Mucosa of stomach (tissue), 1 donor: Measurements from ENCODE around the gene ADAMTS6.

Experiments
- H3K27me3 ChIP-seq: one replicate; pipeline ENCODE4 v1.7.0; 2013; ENCODE audit warnings: mild to moderate bottlenecking, low read length; ENCODE audit not compliant: control insufficient read depth, insufficient read depth
- H3K36me3 ChIP-seq: one replicate; pipeline ENCODE4 v1.7.0; 2013; ENCODE audit warnings: low read length; ENCODE audit not compliant: control insufficient read depth, insufficient read depth
- H3K4me1 ChIP-seq: one replicate; pipeline ENCODE4 v1.7.0; 2013; ENCODE audit warnings: mild to moderate bottlenecking, low read length; ENCODE audit not compliant: control insufficient read depth, insufficient read depth
- H3K4me3 ChIP-seq: one replicate; pipeline ENCODE4 v1.7.0; 2013; ENCODE audit warnings: low read length
- H3K9ac ChIP-seq: one replicate; pipeline ENCODE4 v1.7.0; 2013; ENCODE audit warnings: mild to moderate bottlenecking, low read length, moderate library complexity
- H3K9me3 ChIP-seq: one replicate; pipeline ENCODE4 v1.7.0; 2013; ENCODE audit warnings: mild to moderate bottlenecking, low read length, moderate library complexity; ENCODE audit not compliant: control insufficient read depth
- donor health status: Pancreatic carcinoma.

Gene ADAMTS6

DNA sequence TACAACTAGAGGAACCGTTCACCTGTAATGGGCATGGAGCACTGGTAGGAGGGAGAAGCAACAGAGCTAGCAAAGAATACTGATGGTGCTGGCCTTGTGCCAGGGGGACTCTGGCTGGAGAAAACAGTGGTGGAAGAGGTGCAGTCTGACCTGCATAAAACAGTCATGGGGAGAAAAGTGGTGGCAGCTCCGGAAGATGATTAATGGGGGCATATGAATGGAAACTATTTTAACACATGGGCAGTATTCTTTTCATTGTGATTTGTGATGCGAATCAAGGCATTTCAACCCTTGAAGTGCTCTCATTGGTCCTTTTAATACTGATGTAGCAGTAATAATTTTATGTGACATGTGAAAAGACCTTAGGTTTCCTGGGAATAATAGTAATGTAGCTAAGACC, 219.6 kb downstream of the ADAMTS6 start:
- Histone ChIP-seq H3K9ac (no peak overlapping the region), H3K4me1 (no peaks in the 10 kb centered on the region), H3K27me3 (no peaks in the 10 kb centered on the region), H3K9me3 (no peaks in the 10 kb centered on the region), H3K4me3 (no peak overlapping the region), H3K36me3 (no peaks in the 10 kb centered on the region)

DNA sequence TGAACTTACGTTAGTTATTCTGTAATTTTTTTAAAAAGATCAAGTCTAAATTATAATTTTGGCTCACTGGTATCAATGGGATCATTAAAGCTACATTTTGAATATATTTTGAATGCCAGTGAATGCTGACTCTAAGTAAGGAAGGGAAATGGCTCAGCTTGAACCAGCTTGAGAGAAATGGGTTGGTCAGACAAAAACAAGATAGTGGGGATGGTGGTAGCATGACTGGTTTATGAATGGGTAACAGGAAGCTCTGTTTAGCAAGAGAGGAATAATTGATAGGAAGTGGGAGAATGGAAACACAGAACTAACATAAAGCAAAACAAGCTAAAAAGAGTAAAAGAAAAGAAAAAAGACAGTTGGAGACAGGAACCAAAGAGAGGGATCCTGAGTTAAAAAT, 220.2 kb downstream of the ADAMTS6 start:
- Histone ChIP-seq H3K36me3 (no peaks in the 10 kb centered on the region), H3K27me3 (no peaks in the 10 kb centered on the region), H3K9me3 (no peaks in the 10 kb centered on the region), H3K4me3 (no peak overlapping the region), H3K4me1 (no peaks in the 10 kb centered on the region), H3K9ac (no peak overlapping the region)

DNA sequence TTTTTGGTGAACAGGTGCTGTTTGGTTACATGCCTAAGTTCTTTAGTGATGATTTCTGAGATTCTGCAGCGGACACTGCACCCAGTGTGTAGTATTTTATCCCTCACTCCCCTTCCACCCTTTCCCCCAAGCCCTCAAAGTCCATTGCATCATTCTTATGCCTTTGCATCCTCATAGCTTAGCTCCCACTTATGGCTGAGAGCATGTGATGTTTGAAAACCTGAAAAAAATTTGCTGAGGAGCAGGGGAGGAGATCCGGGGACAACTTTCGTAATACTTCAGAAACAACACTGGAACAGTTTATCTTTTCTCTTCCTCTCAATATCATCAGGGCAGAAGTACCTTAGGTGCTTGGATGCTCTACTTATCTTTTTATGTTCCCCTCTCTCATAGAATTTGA, 226.4 kb downstream of the ADAMTS6 start:
- Histone ChIP-seq H3K27me3 (no peaks in the 10 kb centered on the region), H3K9me3 (no peaks in the 10 kb centered on the region), H3K36me3 (no peaks in the 10 kb centered on the region), H3K4me3 (no peak overlapping the region), H3K4me1 (no peaks in the 10 kb centered on the region), H3K9ac (no peak overlapping the region)

DNA sequence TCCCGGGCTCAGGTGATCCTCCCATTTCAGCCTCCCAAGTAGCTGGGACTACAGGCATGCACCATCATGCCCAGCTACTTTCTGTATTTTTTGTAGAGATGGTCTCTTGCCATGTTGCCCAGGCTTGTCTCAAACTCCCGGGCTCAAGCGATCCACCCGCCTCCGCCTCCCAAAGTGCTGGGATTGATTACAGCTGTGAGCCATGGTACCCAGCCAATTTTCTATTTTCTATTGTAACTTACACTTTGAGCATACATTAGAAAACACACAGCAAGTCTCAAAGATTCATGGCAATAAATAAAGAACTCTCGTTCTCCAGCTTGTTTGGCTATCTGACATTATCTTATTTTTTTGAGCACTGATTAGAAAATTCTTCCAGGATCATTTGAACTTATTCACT, 228.7 kb downstream of the ADAMTS6 start:
- Histone ChIP-seq H3K9me3 (no peaks in the 10 kb centered on the region), H3K27me3 (no peaks in the 10 kb centered on the region), H3K4me3 (no peak overlapping the region), H3K4me1 (no peaks in the 10 kb centered on the region), H3K9ac (no peak overlapping the region), H3K36me3 (no peaks in the 10 kb centered on the region)

DNA sequence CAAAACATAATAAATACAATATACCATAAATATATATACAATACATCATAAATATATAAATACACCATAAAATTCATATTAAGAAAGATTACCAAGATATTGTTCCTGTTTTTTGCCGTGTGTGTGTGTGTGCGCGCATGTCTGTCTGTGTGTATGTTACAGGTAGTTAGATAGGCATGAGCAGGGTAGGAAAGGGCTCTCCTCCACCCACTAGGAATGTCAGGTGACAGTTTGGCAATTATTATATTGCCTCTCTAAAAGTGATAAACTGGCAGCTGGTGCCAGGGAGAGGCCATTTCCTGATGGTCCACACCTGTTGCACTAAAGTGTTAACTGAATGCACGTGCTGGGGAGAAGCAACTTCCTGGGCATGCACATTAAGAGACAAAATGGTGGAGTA, 232.8 kb downstream of the ADAMTS6 start:
- Histone ChIP-seq H3K9me3 (no peaks in the 10 kb centered on the region), H3K27me3 (no peaks in the 10 kb centered on the region), H3K9ac (no peak overlapping the region), H3K4me3 (no peak overlapping the region), H3K4me1 (no peaks in the 10 kb centered on the region), H3K36me3 (no peaks in the 10 kb centered on the region)

DNA sequence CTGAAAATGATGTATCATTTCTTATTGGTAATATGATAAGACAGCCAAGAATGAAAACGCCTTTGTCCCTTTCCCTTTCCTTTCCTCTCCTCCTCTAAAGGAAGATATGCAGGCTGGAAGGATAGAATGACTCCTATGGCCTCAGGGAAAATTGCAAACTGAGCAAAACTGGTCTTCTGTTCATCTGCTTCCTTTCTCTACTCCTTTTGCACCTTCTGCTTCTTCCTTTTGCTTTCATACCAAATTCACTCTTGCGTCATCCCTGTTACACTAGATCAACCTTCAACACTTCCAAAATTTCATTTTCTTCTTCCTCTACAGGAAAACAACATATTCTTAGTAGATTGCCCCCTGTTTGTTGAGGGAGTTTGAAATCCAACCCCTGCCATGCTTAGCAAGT, 234.1 kb downstream of the ADAMTS6 start:
- Histone ChIP-seq H3K27me3 (no peaks in the 10 kb centered on the region), H3K9ac (no peak overlapping the region), H3K36me3 (no peaks in the 10 kb centered on the region), H3K9me3 (no peaks in the 10 kb centered on the region), H3K4me1 (no peaks in the 10 kb centered on the region), H3K4me3 (no peak overlapping the region)

DNA sequence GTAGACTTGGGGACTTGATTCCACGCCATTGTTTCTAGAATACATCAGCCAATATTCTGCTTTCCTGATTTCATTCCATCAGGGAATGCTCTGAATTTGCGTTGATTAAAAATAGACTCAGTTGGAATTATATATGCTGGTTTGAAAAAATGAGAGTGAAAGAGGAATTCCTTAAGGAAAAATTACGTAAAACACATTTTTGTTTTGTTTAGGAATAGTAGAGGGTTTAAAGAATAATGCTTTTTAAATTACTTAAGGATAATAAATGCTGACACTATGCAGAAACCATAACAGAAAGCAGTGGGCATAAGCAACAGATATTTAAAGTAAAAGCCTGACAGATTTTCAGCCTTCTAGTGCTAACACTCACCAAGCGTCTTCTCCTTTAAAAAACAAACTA, 235.0 kb downstream of the ADAMTS6 start:
- H3K27me3 ChIP-seq, result no peaks in the 10 kb centered on the region
- no peaks in the 10 kb centered on the region for H3K9me3 ChIP-seq
- no peak overlapping the region for H3K4me3 ChIP-seq
- H3K36me3 ChIP-seq, result no peaks in the 10 kb centered on the region
- H3K4me1 ChIP-seq, result no peaks in the 10 kb centered on the region
- H3K9ac ChIP-seq, result no peak overlapping the region

DNA sequence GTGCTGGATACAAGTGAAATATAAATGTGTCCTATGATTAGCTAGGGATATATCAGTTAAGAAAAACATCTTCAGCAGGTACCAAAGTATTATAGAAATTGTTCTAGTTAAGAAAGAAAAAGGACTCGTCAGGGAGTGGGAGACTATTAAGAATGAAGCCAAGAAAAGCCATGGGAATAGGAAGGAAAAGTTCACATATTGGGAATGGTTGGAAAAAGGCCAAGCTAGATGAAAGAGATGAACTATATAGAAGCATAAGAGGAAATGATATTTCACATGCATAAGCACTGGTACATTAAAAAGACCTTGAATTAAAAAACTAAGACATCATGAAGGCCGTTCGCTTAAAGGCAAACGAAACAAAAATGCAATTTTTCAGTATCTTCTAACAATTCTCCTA, 237.7 kb downstream of the ADAMTS6 start:
- Histone ChIP-seq H3K9me3 (no peaks in the 10 kb centered on the region), H3K4me3 (no peak overlapping the region), H3K4me1 (no peaks in the 10 kb centered on the region), H3K9ac (no peak overlapping the region), H3K27me3 (no peaks in the 10 kb centered on the region), H3K36me3 (no peaks in the 10 kb centered on the region)

DNA sequence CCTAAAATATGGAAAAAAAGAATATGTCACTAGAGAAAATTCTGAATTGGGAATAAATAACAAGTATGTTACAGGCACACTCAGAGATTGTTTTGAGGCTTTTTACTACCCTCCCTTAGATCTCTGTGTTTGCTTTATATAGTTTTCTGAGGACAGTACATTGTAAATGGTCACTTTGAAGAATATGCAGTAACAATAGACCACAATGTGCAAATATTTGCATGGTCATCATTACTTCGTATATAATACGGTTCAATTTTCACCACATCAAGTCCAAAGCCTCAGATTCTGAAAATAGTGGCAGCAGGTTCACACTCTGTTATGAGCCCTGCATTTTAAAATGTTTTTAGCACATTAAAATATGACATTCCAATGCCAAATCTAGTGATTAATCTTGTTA, 238.6 kb downstream of the ADAMTS6 start:
- Histone ChIP-seq H3K9me3 (no peaks in the 10 kb centered on the region), H3K4me3 (no peak overlapping the region), H3K4me1 (no peaks in the 10 kb centered on the region), H3K27me3 (no peaks in the 10 kb centered on the region), H3K36me3 (no peaks in the 10 kb centered on the region), H3K9ac (no peak overlapping the region)

DNA sequence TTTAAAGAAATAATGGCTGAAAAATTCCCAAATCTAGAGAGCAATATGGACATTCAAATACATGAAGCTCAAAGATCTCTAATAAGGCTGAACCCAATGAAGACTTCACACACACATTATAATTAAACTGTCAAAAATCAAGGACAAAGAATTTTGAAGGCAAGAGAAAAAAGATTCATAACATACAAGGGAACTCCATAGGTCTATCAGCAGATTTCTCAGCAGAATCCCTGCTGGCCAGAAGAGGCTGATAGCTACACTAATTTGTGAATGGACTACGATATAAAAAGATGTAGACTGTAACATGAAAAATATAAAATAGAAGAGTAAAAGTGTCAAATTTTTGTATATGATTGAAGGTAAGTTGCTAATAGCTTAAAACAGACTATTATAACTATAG, 251.9 kb downstream of the ADAMTS6 start:
- no peaks in the 10 kb centered on the region for H3K9me3 ChIP-seq
- H3K9ac ChIP-seq, result no peak overlapping the region
- H3K4me1 ChIP-seq, result no peaks in the 10 kb centered on the region
- H3K27me3 ChIP-seq, result no peaks in the 10 kb centered on the region
- no peak overlapping the region for H3K4me3 ChIP-seq
- H3K36me3 ChIP-seq, result no peaks in the 10 kb centered on the region

DNA sequence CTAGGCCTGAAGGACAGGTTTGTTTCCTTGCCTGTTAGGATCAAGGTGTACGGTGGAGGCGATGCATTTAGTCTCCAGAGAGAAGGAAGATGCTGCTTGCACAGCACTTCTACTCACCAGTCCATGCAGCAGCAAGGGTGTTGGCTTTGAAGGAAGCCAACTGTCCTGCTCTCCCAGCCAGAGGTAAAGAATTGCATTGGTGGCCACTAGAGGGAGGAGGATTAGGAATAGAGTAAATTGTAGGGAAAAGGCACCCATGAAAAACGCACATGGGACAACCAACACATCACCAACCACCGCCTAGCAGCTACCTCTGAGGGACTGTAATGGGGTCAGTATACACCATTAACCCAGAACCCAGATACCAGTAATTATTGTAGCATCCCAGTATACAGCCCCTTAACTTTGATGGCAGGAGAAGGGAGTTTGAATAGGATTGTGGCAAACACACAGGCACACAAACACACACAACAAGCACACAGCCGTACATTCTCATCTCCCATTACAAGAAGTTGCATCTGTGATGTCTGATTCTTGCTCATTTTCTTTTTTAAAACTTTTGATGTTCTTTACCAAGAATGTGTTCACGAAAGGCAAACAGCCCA, 267.7 kb downstream of the ADAMTS6 start:
- no peaks in the 10 kb centered on the region for H3K27me3 ChIP-seq
- H3K9me3 ChIP-seq, result no peaks in the 10 kb centered on the region
- no peak overlapping the region for H3K9ac ChIP-seq
- H3K36me3 ChIP-seq, result no peaks in the 10 kb centered on the region
- H3K4me1 ChIP-seq, result no peaks in the 10 kb centered on the region
- H3K4me3 ChIP-seq, result no peak overlapping the region

DNA sequence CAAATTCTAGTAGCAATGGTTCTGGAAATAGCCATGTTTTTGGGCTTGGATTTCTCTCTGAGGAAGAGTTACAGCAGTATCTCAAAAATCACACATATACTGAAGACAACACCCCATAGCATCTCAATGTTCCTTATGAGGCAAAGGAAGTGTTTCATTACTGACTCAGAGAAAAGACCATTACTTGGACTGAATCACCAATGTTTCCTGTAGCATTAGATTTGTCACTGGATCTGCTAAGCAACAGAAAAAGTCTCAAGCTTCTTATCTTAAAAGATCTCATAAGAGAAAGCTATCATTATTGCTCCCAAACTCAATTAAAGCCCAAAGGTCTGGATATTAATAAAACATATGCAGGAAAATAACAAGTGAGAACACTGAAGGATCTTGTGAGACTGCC, 272.4 kb downstream of the ADAMTS6 start:
- Histone ChIP-seq H3K36me3 (no peaks in the 10 kb centered on the region), H3K27me3 (no peaks in the 10 kb centered on the region), H3K9ac (no peak overlapping the region), H3K4me3 (no peak overlapping the region), H3K9me3 (no peaks in the 10 kb centered on the region), H3K4me1 (no peaks in the 10 kb centered on the region)

DNA sequence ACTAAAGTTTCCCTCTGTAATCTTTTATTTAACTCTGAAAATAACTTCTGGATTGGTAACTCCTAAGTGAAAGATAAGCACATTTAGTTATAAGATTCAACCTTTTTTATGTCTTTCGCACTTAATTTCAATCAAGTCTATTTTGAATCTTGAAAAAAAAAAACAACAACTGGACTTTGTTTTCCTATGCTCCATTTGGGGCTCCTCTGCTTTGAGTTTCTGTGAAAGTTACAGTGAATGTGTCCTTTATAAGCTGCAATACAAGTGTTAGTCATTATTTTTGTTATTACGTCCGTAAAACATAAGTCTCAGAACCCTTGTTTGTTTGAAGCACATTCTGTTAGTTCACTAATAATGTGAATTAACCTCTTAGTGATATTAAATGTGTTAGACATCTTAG, 276.8 kb downstream of the ADAMTS6 start:
- Histone ChIP-seq H3K9me3 (no peaks in the 10 kb centered on the region), H3K27me3 (no peaks in the 10 kb centered on the region), H3K4me3 (no peak overlapping the region), H3K9ac (no peak overlapping the region), H3K36me3 (no peaks in the 10 kb centered on the region), H3K4me1 (no peaks in the 10 kb centered on the region)
